SK-N-SH treated with all-trans-retinoic acid at 6 μM for 48 hours (cell line): ENCODE results near the gene KRTAP20-1.

Experiments used
- BACH2 ChIP-seq: fragments of 250-450 bp; sonication (Bioruptor Pico); IDR thresholded peaks from 2 replicates; pipeline ENCODE4 v1.9.0; 2021; ENCODE audit warnings: mild to moderate bottlenecking, borderline replicate concordance
- OSR1 ChIP-seq: fragments of 250-450 bp; sonication (Bioruptor Pico); IDR thresholded peaks from 2 replicates; pipeline ENCODE4 v1.8.0; 2022; ENCODE audit warnings: moderate library complexity, mild to moderate bottlenecking, inconsistent platforms
- SNAI2 ChIP-seq: fragments of 250-450 bp; sonication (Bioruptor Pico); IDR thresholded peaks from 2 replicates; pipeline ENCODE4 v1.5.0; 2020; ENCODE audit warnings: mild to moderate bottlenecking, moderate library complexity
- TSHZ2 ChIP-seq: fragments of 250-450 bp; sonication (Bioruptor Pico); IDR thresholded peaks from 2 replicates; pipeline ENCODE4 v1.5.0; 2020; ENCODE audit warnings: mild to moderate bottlenecking, moderate library complexity
- ZFP3 ChIP-seq: fragments of 250-450 bp; sonication (Bioruptor Pico); IDR thresholded peaks from 2 replicates; pipeline ENCODE4 v1.5.0; 2020; ENCODE audit warnings: mild to moderate bottlenecking, moderate library complexity
- TF ChIP-seq, protein P1 (sequence below): fragments of 250-450 bp; sonication (Bioruptor Pico); IDR thresholded peaks from 2 replicates; pipeline ENCODE4 v1.8.0; 2020; ENCODE audit warnings: mild to moderate bottlenecking, moderate library complexity, borderline replicate concordance

DNA sequence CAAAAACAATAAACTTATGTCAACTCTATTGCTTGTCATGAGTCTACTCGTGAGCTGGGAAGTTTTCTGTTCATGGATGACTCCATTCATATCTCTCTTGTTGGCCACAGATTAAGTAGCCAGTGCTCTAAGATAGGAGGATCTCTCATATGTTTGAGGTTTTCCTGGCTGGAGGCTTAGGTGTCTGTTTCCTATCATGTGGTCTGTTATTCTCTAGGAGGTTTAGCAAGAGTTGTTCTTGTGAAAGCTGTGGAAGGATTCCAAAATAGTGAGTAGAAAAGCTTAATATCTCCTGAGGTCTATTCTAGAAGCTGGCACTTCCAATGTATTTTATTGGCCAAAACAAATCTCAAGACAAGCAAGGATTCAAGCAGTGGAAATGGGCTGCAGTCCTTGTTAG is 13.0 kb downstream of the KRTAP20-1 start:
- TF ChIP-seq OSR1 (no peak), SNAI2 (CRISPR knock-in tag) (no peak), BACH2 (CRISPR knock-in tag) (no peak), TSHZ2 (CRISPR knock-in tag) (no peak), ZFP3 (no peak)
- TF ChIP-seq, protein P1, sequence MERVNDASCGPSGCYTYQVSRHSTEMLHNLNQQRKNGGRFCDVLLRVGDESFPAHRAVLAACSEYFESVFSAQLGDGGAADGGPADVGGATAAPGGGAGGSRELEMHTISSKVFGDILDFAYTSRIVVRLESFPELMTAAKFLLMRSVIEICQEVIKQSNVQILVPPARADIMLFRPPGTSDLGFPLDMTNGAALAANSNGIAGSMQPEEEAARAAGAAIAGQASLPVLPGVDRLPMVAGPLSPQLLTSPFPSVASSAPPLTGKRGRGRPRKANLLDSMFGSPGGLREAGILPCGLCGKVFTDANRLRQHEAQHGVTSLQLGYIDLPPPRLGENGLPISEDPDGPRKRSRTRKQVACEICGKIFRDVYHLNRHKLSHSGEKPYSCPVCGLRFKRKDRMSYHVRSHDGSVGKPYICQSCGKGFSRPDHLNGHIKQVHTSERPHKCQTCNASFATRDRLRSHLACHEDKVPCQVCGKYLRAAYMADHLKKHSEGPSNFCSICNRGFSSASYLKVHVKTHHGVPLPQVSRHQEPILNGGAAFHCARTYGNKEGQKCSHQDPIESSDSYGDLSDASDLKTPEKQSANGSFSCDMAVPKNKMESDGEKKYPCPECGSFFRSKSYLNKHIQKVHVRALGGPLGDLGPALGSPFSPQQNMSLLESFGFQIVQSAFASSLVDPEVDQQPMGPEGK (CRISPR knock-in tag) = no peak
